Stomach (tissue), 9 donors: ENCODE results near the gene DPT. TPM values are rescaled to one million over a fixed set of nuclear protein-coding genes. Genes with fewer than 3 reads are reported as not detected.

Experiments
- DNase-seq, 2 donors: peaks; one replicate each; pipeline versions ENCODE4 v3.0.0 to v3.0.0-alpha.2; 2013 to 2019
- H3K27ac ChIP-seq, 5 donors: fragments of 200-600 bp in 4 of 5; sonication (generic) in 4 of 5; one replicate each; pipeline ENCODE4 v1.5.1; 2013 to 2019; ENCODE audit warnings: mild to moderate bottlenecking in 1 of 5, moderate library complexity in 1 of 5
- H3K27me3 ChIP-seq, 3 donors: fragments of 200-600 bp; sonication (generic); one replicate each; pipeline ENCODE4 v1.5.1; 2017 to 2019; ENCODE audit warnings: mixed run types in 1 of 3
- H3K36me3 ChIP-seq, 4 donors: fragments of 200-600 bp; sonication (generic); 1 replicate in 3 of 4; 2 replicates in 1 of 4; pipeline ENCODE4 v1.5.1; 2016 to 2019
- H3K4me1 ChIP-seq, 4 donors: fragments of 200-600 bp; sonication (generic); one replicate each; pipeline ENCODE4 v1.5.1; 2016 to 2019
- H3K4me3 ChIP-seq, 4 donors: fragments of 200-600 bp; sonication (generic) in 3 of 4; one replicate each; pipeline ENCODE4 v1.5.1; 2016 to 2019; ENCODE audit warnings: mild to moderate bottlenecking in 1 of 4
- H3K9me3 ChIP-seq, 4 donors: fragments of 200-600 bp; sonication (generic); one replicate each; pipeline ENCODE4 v1.5.1; 2016 to 2019
- CTCF ChIP-seq, 7 experiments: fragments of 450-650 bp in 4 of 7; fragments of 200-600 bp in 3 of 7; sonication (generic) in 3 of 7; IDR thresholded peaks; one replicate each; pipeline ENCODE4 v1.5.1; 2016 to 2019; ENCODE audit warnings: antibody characterized with exemption in 7 of 7, control low read depth in 2 of 7, mild to moderate bottlenecking in 1 of 7
- EP300 ChIP-seq: sonication (generic); formaldehyde crosslinking; IDR thresholded peaks from one replicate; pipeline ENCODE4 v1.6.1; 2017; ENCODE audit warnings: antibody characterized with exemption
- POLR2A ChIP-seq, 4 donors: fragments of 450-650 bp; IDR thresholded peaks; one replicate each; pipeline ENCODE4 v1.6.1; 2016; ENCODE audit warnings: antibody characterized with exemption in 4 of 4, control low read depth in 2 of 4, mild to moderate bottlenecking in 1 of 4, moderate library complexity in 1 of 4
- POLR2AphosphoS5 ChIP-seq, 3 donors: sonication (generic); formaldehyde crosslinking; IDR thresholded peaks; one replicate each; pipeline ENCODE4 v1.6.1; 2016; ENCODE audit warnings: antibody characterized with exemption in 3 of 3
- WGBS, 5 donors: extraction: QIAGEN DNeasy Blood & Tissue Kit in 3 of 5; methylation state at CpG; one replicate each; pipeline versions ENCODE4 v1.1.5 to v1.1.7; 2013 to 2018; 5-methylcytosine and 5-hydroxymethylcytosine counted together
- intact Hi-C: fragments of 100-400 bp; cut with DNase I; formaldehyde crosslinking; loops from one replicate; pipeline ENCODE4 v1.15.1; 2023; ENCODE audit warnings: low total_unique reads
- polyA plus RNA-seq, 3 donors: library from polyadenylated mRNA; stranded (reverse); fragments of 200-250 nt; gene quantifications; one replicate each; pipeline ENCODE4 v1.2.3, GENCODE V29; 2013
- total RNA-seq, 5 donors: library from RNA; depleted of rRNA; stranded (reverse); fragments of >200 nt; gene quantifications; one replicate each; pipeline versions ENCODE4 v1.1.0 to v1.2.3, GENCODE V29; 2014 to 2016
- donor health status: healthy with polysubstance abuse.
- donor health status: Bipolar disorder and iron deficiency.
- donor health status: healthy.

Gene DPT
- total and polyA plus RNA-seq, 8 donors = 20.1 to 86.7 (median 47.1) TPM

GRCh38 chr1:168692472-168692871 lies 36.5 kb downstream of the DPT start:
- DNase-seq = no peak
- H3K36me3 ChIP-seq = no peaks in the 10 kb centered on the region
- no peak overlapping the region for H3K4me3 ChIP-seq
- peaks cover 0 to 64% (median 38%) of the 10 kb centered on the region in 4 donors for H3K4me1 ChIP-seq
- TF ChIP-seq POLR2AphosphoS5 (IDR thresholded peaks at IDR 0.05) = no peak
- no peak for TF ChIP-seq CTCF (IDR thresholded peaks at IDR 0.05)
- no peak for TF ChIP-seq POLR2A (IDR thresholded peaks at IDR 0.05)
- TF ChIP-seq EP300 = no peak
- peak overlapping the region in 2 of 5 donors; percentile 14 to 68 for H3K27ac ChIP-seq
- H3K27me3 ChIP-seq = no peaks in the 10 kb centered on the region
- H3K9me3 ChIP-seq = no peaks in the 10 kb centered on the region
- intact Hi-C loops = no loop called here
- 89 to 96% (median 92%) methylated on average over 3 of the region's 3 CpGs for WGBS, 5 donors

GRCh38 chr1:168691541-168691940 lies 37.5 kb downstream of the DPT start:
- Histone ChIP-seq H3K36me3 (no peaks in the 10 kb centered on the region), H3K4me3 (no peak overlapping the region), H3K27me3 (no peaks in the 10 kb centered on the region), H3K27ac (peak overlapping the region in 3 of 5 donors; percentile 63 to 79 (median 75)), H3K9me3 (no peaks in the 10 kb centered on the region), H3K4me1 (peaks cover 0 to 61% (median 37%) of the 10 kb centered on the region in 4 donors)
- no peak for DNase-seq
- TF ChIP-seq POLR2A (IDR thresholded peaks at IDR 0.05) (no peak), EP300 (no peak), CTCF (IDR thresholded peaks at IDR 0.05) (no peak), POLR2AphosphoS5 (IDR thresholded peaks at IDR 0.05) (no peak)
- intact Hi-C loops = no loop called here
- 73 to 89% (median 84%) methylated on average over 5 of the region's 5 CpGs for WGBS, 5 donors

GRCh38 chr1:168689726-168690602 lies 39.0 kb downstream of the DPT start:
- intact Hi-C loops = no loop called here
- no peaks in the 10 kb centered on the region for H3K27me3 ChIP-seq
- peak in 1 of 2 donors; percentile 65 for DNase-seq
- peaks cover 0 to 47% (median 32%) of the 10 kb centered on the region in 4 donors for H3K4me1 ChIP-seq
- no peaks in the 10 kb centered on the region for H3K9me3 ChIP-seq
- TF ChIP-seq EP300 (no peak), POLR2A (IDR thresholded peaks at IDR 0.05) (no peak), CTCF (IDR thresholded peaks at IDR 0.05) (no peak), POLR2AphosphoS5 (IDR thresholded peaks at IDR 0.05) (peak in 2 of 3 donors; percentile 9 to 80)
- H3K36me3 ChIP-seq = no peaks in the 10 kb centered on the region
- H3K4me3 ChIP-seq = no peak overlapping the region
- 38 to 56% (median 42%) methylated on average over 8 of the region's 8 CpGs for WGBS, 5 donors
- H3K27ac ChIP-seq = peak overlapping the region; percentile 53 to 79 (median 72)

GRCh38 chr1:168689327-168689657 lies 39.7 kb downstream of the DPT start:
- H3K27ac ChIP-seq = peak overlapping the region; percentile 27 to 79 (median 63)
- peaks cover 0 to 41% (median 28%) of the 10 kb centered on the region in 4 donors for H3K4me1 ChIP-seq
- H3K9me3 ChIP-seq = no peaks in the 10 kb centered on the region
- no peaks in the 10 kb centered on the region for H3K27me3 ChIP-seq
- H3K4me3 ChIP-seq = no peak overlapping the region
- 73 to 97% (median 90%) methylated on average over 2 of the region's 2 CpGs for WGBS, 5 donors
- intact Hi-C loops = no loop called here
- DNase-seq = no peak
- no peak for TF ChIP-seq CTCF (IDR thresholded peaks at IDR 0.05)
- no peak for TF ChIP-seq EP300
- H3K36me3 ChIP-seq = no peaks in the 10 kb centered on the region
